Measurements from ENCODE around the gene CACNA2D2.

DNA sequence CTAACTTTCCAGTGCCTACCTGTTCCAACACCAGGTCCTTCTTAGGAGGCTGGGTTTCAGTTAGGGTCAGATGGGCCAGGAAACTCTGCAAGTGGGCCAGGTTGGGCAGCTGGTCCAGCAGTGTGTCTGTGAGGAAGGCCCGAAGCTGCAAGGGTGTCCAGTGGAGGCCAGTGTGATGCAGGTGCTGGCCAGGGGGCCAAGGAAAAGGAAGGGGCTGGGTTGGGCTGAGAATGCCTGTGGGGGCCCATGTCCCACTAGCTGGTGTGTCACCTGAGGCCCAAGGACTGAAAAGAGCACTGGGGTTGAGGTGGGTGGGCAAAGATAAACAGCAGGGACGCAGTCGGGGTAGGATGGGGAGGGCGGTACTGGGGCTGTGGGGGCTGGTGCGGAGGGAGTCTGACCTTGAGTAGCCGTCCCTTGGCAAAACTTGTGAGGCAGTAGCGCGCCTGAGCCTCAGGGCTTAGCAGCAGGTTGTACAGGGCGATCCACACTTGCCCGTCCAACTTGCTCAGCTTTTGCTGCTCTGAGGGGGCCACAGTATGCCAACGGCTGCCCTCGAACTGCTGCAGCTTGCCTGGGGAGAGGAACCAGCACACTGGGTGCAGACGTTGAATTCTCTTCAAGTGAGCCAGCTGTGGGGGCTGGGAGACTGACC, 161.3 kb downstream of the CACNA2D2 start:
- no peak for TF ChIP-seq FOXA1 (IDR thresholded peaks at IDR 0.05)
- TF ChIP-seq ARNT (IDR thresholded peaks at IDR 0.05): no peak
- no peak for TF ChIP-seq ZNF384 (IDR thresholded peaks at IDR 0.05)
- TF ChIP-seq SUZ12 (IDR thresholded peaks at IDR 0.05): no peak
- TF ChIP-seq SP1 (IDR thresholded peaks at IDR 0.05): no peak
- no peak for TF ChIP-seq TARDBP (IDR thresholded peaks at IDR 0.05)
- no peak for TF ChIP-seq ELF4 (IDR thresholded peaks at IDR 0.05)
- no peak for TF ChIP-seq BHLHE40 (IDR thresholded peaks at IDR 0.05; ENCODE audit: borderline replicate concordance)

All from HEK293T (cell line).